Stimulated activated CD4-positive, alpha-beta T cell treated with anti-CD3 and anti-CD28 coated beads, Interleukin-15, amount 100 ng/mL, for 1 hour (primary cell): ENCODE measurements around the gene DIP2B.
"Not testable (repeated sequence)": the region's sequence is repeated elsewhere in the genome, so short reads cannot be mapped to it uniquely, and the experiment has no call there.

ENCODE experiments used
- DNase-seq, 2 donors: peaks; one replicate each; pipeline ENCODE4 v3.0.0-alpha.2; 2020; ENCODE audit warnings: low read depth in 1 of 2, low spot score in 1 of 2

Gene DIP2B

GRCh38 chr12:50676756-50677155, 172.0 kb downstream of the DIP2B start:
- no peak for DNase-seq

- DNase-seq: no peak
These were observed 173.1 kb downstream of the DIP2B start for GRCh38 chr12:50677858-50678257.

- no peak for DNase-seq
These were observed 174.0 kb downstream of the DIP2B start for GRCh38 chr12:50678650-50679365.

- no peak for DNase-seq
These were observed 174.8 kb downstream of the DIP2B start for GRCh38 chr12:50679612-50680011.

GRCh38 chr12:50681064-50681463, 176.3 kb downstream of the DIP2B start:
- DNase-seq: not testable (repeated sequence)

- no peak for DNase-seq
These were observed 180.9 kb downstream of the DIP2B start for GRCh38 chr12:50685641-50686040.

GRCh38 chr12:50686406-50686805, 181.6 kb downstream of the DIP2B start:
- DNase-seq: no peak

- no peak for DNase-seq
These were observed 182.2 kb downstream of the DIP2B start for GRCh38 chr12:50686976-50687375.

GRCh38 chr12:50689437-50689836, 184.7 kb downstream of the DIP2B start:
- no peak for DNase-seq

- no peak for DNase-seq
These were observed 186.1 kb downstream of the DIP2B start for GRCh38 chr12:50690925-50691324.

- DNase-seq: no peak
These were observed 191.2 kb downstream of the DIP2B start for GRCh38 chr12:50695961-50696360.

- DNase-seq: no peak
These were observed 192.1 kb downstream of the DIP2B start for GRCh38 chr12:50696931-50697330.

- no peak for DNase-seq
These were observed 194.4 kb downstream of the DIP2B start for GRCh38 chr12:50699154-50699553.

GRCh38 chr12:50699940-50700339, 195.2 kb downstream of the DIP2B start:
- DNase-seq: no peak

GRCh38 chr12:50706606-50707005, 201.8 kb downstream of the DIP2B start:
- no peak for DNase-seq

- no peak for DNase-seq
These were observed 202.6 kb downstream of the DIP2B start for GRCh38 chr12:50707396-50707795.

GRCh38 chr12:50708631-50709030, 203.8 kb downstream of the DIP2B start:
- DNase-seq: no peak

GRCh38 chr12:50711121-50711520, 206.3 kb downstream of the DIP2B start:
- DNase-seq: no peak

GRCh38 chr12:50715174-50715573, 210.4 kb downstream of the DIP2B start:
- DNase-seq: no peak

- DNase-seq: no peak
These were observed 214.0 kb downstream of the DIP2B start for GRCh38 chr12:50718760-50719159.

- no peak for DNase-seq
These were observed 215.3 kb downstream of the DIP2B start for GRCh38 chr12:50720085-50720484.

GRCh38 chr12:50720501-50720900, 215.7 kb downstream of the DIP2B start:
- DNase-seq: no peak

- DNase-seq: no peak
These were observed 219.1 kb downstream of the DIP2B start for GRCh38 chr12:50723865-50724264.
